ENCODE data around the gene SLC25A25.

DNA sequence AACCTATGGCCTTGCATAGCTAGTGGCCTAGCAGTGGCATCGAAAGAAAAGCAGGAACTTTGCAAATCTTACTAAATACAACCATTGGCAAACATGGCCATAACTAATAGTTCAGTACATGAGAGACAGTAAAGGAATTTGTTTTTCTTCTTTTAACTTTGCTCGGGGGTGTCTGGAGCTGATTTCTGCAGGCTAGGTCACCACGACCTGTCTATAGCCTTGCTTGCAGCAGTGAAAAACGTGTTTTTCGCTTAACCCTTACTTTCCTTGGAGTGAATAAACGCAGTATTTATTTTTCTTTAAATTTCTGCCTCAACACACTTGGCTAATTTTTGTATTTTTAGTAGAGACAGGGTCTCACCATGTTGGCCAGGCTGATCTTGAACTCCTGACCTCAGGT is 20.8 kb upstream of the SLC25A25 start:
- TF ChIP-seq EZH2 (IDR thresholded peaks at IDR 0.05; ENCODE audit: borderline replicate concordance, low read depth, low read length, severe bottlenecking): no peak
- TF ChIP-seq, protein P1, sequence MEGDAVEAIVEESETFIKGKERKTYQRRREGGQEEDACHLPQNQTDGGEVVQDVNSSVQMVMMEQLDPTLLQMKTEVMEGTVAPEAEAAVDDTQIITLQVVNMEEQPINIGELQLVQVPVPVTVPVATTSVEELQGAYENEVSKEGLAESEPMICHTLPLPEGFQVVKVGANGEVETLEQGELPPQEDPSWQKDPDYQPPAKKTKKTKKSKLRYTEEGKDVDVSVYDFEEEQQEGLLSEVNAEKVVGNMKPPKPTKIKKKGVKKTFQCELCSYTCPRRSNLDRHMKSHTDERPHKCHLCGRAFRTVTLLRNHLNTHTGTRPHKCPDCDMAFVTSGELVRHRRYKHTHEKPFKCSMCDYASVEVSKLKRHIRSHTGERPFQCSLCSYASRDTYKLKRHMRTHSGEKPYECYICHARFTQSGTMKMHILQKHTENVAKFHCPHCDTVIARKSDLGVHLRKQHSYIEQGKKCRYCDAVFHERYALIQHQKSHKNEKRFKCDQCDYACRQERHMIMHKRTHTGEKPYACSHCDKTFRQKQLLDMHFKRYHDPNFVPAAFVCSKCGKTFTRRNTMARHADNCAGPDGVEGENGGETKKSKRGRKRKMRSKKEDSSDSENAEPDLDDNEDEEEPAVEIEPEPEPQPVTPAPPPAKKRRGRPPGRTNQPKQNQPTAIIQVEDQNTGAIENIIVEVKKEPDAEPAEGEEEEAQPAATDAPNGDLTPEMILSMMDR (IDR thresholded peaks at IDR 0.05; ENCODE audit: extremely low read depth in 1 of 2, insufficient read depth in 1 of 2, low read depth in 1 of 2, low read length in 2 of 2): no peak
- no peak for TF ChIP-seq POLR2AphosphoS5 (IDR thresholded peaks at IDR 0.05; ENCODE audit: insufficient read depth, low read depth, low read length)
- TF ChIP-seq POLR2A (IDR thresholded peaks at IDR 0.05; ENCODE audit: low read depth, low read length): no peak
- TF ChIP-seq, protein P2, sequence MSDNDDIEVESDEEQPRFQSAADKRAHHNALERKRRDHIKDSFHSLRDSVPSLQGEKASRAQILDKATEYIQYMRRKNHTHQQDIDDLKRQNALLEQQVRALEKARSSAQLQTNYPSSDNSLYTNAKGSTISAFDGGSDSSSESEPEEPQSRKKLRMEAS (IDR thresholded peaks at IDR 0.05; ENCODE audit: insufficient read depth, insufficient read length): no peak
- TF ChIP-seq MYC (IDR thresholded peaks at IDR 0.05; ENCODE audit: low read depth, low read length): no peak

All from endothelial cell of umbilical vein (primary cell).